IMR-90 (cell line): ENCODE results near the gene SLC2A10. TPM values are rescaled to one million over a fixed set of nuclear protein-coding genes. Genes with fewer than 3 reads are reported as not detected.

Source experiments
- ATAC-seq: fragments of 200-7000 bp; cut with Tn5 transposase; 2 replicates; pipeline ENCODE4 v1.9.1; 2020; ENCODE audit warnings: low read depth, mild to moderate bottlenecking, moderate library complexity
- BruUV-seq: library from RNA; stranded (reverse); fragments of 400-500 nt; replicated peaks from 2 replicates; lab custom pipeline; 2021; lab: Mats Ljungman, UMichigan
- CTCF ChIA-PET: fragments of 300-600 bp; formaldehyde crosslinking; extraction: SDS; loops from one replicate; lab custom pipeline; 2021; ENCODE audit warnings: antibody characterized with exemption; lab: Yijun Ruan, JAX
- POLR2A ChIA-PET: fragments of 300-600 bp; sonication (Branson Sonifier 250); formaldehyde crosslinking; loops from one replicate; lab custom pipeline; 2022; ENCODE audit warnings: antibody characterized with exemption; ENCODE audit not compliant: unreplicated experiment; lab: Charles Lee
- DNase-seq: peaks from one replicate; pipeline ENCODE4 v3.0.0; 2013
- H2AFZ ChIP-seq: replicated peaks from 2 replicates; pipeline ENCODE3; 2013; ENCODE audit warnings: low read length, mild to moderate bottlenecking; ENCODE audit not compliant: poor library complexity
- H2AK5ac ChIP-seq: 2 replicates; pipeline ENCODE4 v1.6.1; 2013; ENCODE audit warnings: low read depth, low read length, inconsistent platforms
- H2AK9ac ChIP-seq: replicated peaks from 2 replicates; pipeline ENCODE3; 2013; ENCODE audit warnings: mild to moderate bottlenecking, low read depth, low read length, moderate library complexity; ENCODE audit not compliant: poor library complexity
- H2BK120ac ChIP-seq: 2 replicates; pipeline ENCODE4 v1.6.1; 2013; ENCODE audit warnings: low read depth, low read length, inconsistent platforms
- H2BK15ac ChIP-seq: 3 replicates; pipeline ENCODE4 v1.6.1; 2013; ENCODE audit warnings: low read depth, low read length, inconsistent platforms
- H2BK20ac ChIP-seq: 2 replicates; pipeline ENCODE4 v1.6.1; 2013; ENCODE audit warnings: low read depth, mild to moderate bottlenecking, inconsistent platforms, low read length, moderate library complexity
- H2BK5ac ChIP-seq: 2 replicates; pipeline ENCODE4 v1.6.1; 2013; ENCODE audit warnings: mild to moderate bottlenecking, low read depth, low read length, inconsistent platforms; ENCODE audit not compliant: poor library complexity, severe bottlenecking
- H3K14ac ChIP-seq: replicated peaks from 2 replicates; pipeline ENCODE4 v1.6.1; 2013; ENCODE audit warnings: low read depth, low read length, inconsistent platforms
- H3K18ac ChIP-seq: 2 replicates; pipeline ENCODE4 v1.6.1; 2013; ENCODE audit warnings: low read depth, low read length, control low read depth
- H3K23ac ChIP-seq: 2 replicates; pipeline ENCODE4 v1.6.1; 2013; ENCODE audit warnings: low read depth, low read length, inconsistent platforms
- H3K27ac ChIP-seq: 2 replicates; pipeline ENCODE4 v1.5.1; 2013; ENCODE audit warnings: mild to moderate bottlenecking, control low read depth, low read length; ENCODE audit not compliant: insufficient read depth
- H3K27me3 ChIP-seq: 2 replicates; pipeline ENCODE4 v1.6.1; 2013; ENCODE audit warnings: low read length; ENCODE audit not compliant: control insufficient read depth, insufficient read depth
- H3K36me3 ChIP-seq: 2 replicates; pipeline ENCODE4 v1.6.1; 2013; ENCODE audit warnings: low read length, mixed read lengths; ENCODE audit not compliant: control insufficient read depth, insufficient read depth
- H3K4ac ChIP-seq: 2 replicates; pipeline ENCODE4 v1.6.1; 2013; ENCODE audit warnings: low read depth, low read length, inconsistent platforms
- H3K4me1 ChIP-seq: 2 replicates; pipeline ENCODE4 v1.6.1; 2013; ENCODE audit warnings: low read length, mixed read lengths; ENCODE audit not compliant: control insufficient read depth, insufficient read depth
- H3K4me2 ChIP-seq: 2 replicates; pipeline ENCODE4 v1.6.1; 2013; ENCODE audit warnings: low read depth, mild to moderate bottlenecking, control low read depth, low read length, moderate library complexity
- H3K4me3 ChIP-seq: 2 replicates; pipeline ENCODE4 v1.5.1; 2013; ENCODE audit warnings: low read depth, mild to moderate bottlenecking, control low read depth, low read length, moderate library complexity; ENCODE audit not compliant: insufficient read depth
- H3K56ac ChIP-seq: 2 replicates; pipeline ENCODE4 v1.6.1; 2013; ENCODE audit warnings: low read length, inconsistent platforms; ENCODE audit not compliant: insufficient read depth; ENCODE audit errors: extremely low read depth
- H3K79me1 ChIP-seq, 2 experiments: 2 replicates each; pipeline ENCODE4 v1.6.1; 2013; ENCODE audit warnings: low read length in 2 of 2, inconsistent platforms in 1 of 2, low read depth in 1 of 2
- H3K9ac ChIP-seq: 2 replicates; pipeline ENCODE4 v1.6.1; 2013; ENCODE audit warnings: low read depth, low read length, control low read depth
- H3K9me1 ChIP-seq: 2 replicates; pipeline ENCODE4 v1.6.1; 2013; ENCODE audit warnings: low read length, inconsistent platforms; ENCODE audit not compliant: insufficient read depth
- H3K9me3 ChIP-seq: 2 replicates; pipeline ENCODE4 v1.6.1; 2013; ENCODE audit warnings: low read length; ENCODE audit not compliant: control insufficient read depth, insufficient read depth
- H4K20me1 ChIP-seq: 2 replicates; pipeline ENCODE4 v1.6.1; 2013; ENCODE audit warnings: low read length, inconsistent platforms; ENCODE audit not compliant: insufficient read depth
- H4K5ac ChIP-seq: 2 replicates; pipeline ENCODE4 v1.6.1; 2013; ENCODE audit warnings: mild to moderate bottlenecking, low read depth, low read length, control low read depth
- H4K8ac ChIP-seq, 2 experiments: 2 replicates each; pipeline ENCODE4 v1.6.1; 2013; ENCODE audit warnings: low read depth in 2 of 2, low read length in 2 of 2, control low read depth in 1 of 2, inconsistent platforms in 1 of 2
- H4K91ac ChIP-seq: 2 replicates; pipeline ENCODE4 v1.6.1; 2013; ENCODE audit warnings: low read depth, low read length, inconsistent platforms; ENCODE audit not compliant: insufficient read depth
- BHLHE40 ChIP-seq: fragments of 150-350 bp; IDR thresholded peaks from 2 replicates; pipeline ENCODE4 v1.6.1; 2016; ENCODE audit warnings: mild to moderate bottlenecking, low read depth, low read length
- CEBPB ChIP-seq: IDR thresholded peaks from 2 replicates; pipeline ENCODE4 v1.6.1; 2012; ENCODE audit warnings: low read depth, low read length, improper control_type of control experiment
- ELK1 ChIP-seq: fragments of 150-350 bp; IDR thresholded peaks from 2 replicates; pipeline ENCODE4 v1.6.1; 2016; ENCODE audit warnings: low read depth, mild to moderate bottlenecking, low read length, moderate library complexity, borderline replicate concordance
- MAFK ChIP-seq: IDR thresholded peaks from 2 replicates; pipeline ENCODE4 v1.6.1; 2012; ENCODE audit warnings: low read depth, low read length, improper control_type of control experiment
- MAZ ChIP-seq: IDR thresholded peaks from 2 replicates; pipeline ENCODE4 v1.6.1; 2012; ENCODE audit warnings: low read depth, mild to moderate bottlenecking, low read length, improper control_type of control experiment, moderate library complexity, borderline replicate concordance
- MXI1 ChIP-seq: IDR thresholded peaks from 2 replicates; pipeline ENCODE4 v1.6.1; 2012; ENCODE audit warnings: low read depth, mild to moderate bottlenecking, low read length, moderate library complexity, borderline replicate concordance
- POLR2A ChIP-seq: IDR thresholded peaks from 2 replicates; pipeline ENCODE4 v1.6.1; 2012; ENCODE audit warnings: mild to moderate bottlenecking, low read depth, low read length
- RAD21 ChIP-seq: IDR thresholded peaks from 2 replicates; pipeline ENCODE4 v1.6.1; 2012; ENCODE audit warnings: low read length, improper control_type of control experiment
- RCOR1 ChIP-seq: IDR thresholded peaks from 2 replicates; pipeline ENCODE4 v1.6.1; 2012; ENCODE audit warnings: mild to moderate bottlenecking, low read length, improper control_type of control experiment; ENCODE audit not compliant: insufficient replicate concordance
- RFX5 ChIP-seq: IDR thresholded peaks from 2 replicates; pipeline ENCODE4 v1.8.0; 2012; ENCODE audit warnings: low read depth, mild to moderate bottlenecking, low read length, moderate library complexity
- SMC3 ChIP-seq: fragments of 150-350 bp; IDR thresholded peaks from 2 replicates; pipeline ENCODE4 v1.6.1; 2016; ENCODE audit warnings: low read depth, mild to moderate bottlenecking, antibody characterized with exemption, low read length, moderate library complexity
- WGBS, 2 experiments: methylation state at CpG; one replicate each; pipeline versions ENCODE4 v1.1.5 to v1.1.7; 2013; ENCODE audit warnings: missing lambda C conversion rate in 2 of 2; ENCODE audit not compliant: insufficient read length in 1 of 2; ENCODE audit errors: extremely low coverage in 2 of 2; 5-methylcytosine and 5-hydroxymethylcytosine counted together
- dilution Hi-C: fragments of 300-500 bp; cut with HindIII; formaldehyde crosslinking; loops from one replicate; pipeline ENCODE4 v1.14.3; 2018; ENCODE audit warnings: low sequenced_read_pairs; ENCODE audit not compliant: unreplicated experiment
- in situ Hi-C: fragments of 300-500 bp; cut with MboI; formaldehyde crosslinking; loops from 3 replicates; pipeline ENCODE4 v1.14.3; 2019; ENCODE audit warnings: low sequenced_read_pairs, inconsistent platforms, mixed read lengths
- intact Hi-C: fragments of 100-400 bp; cut with micrococcal nuclease; formaldehyde crosslinking; loops from 2 replicates; pipeline ENCODE4 v1.10.0; 2022
- polyA plus RNA-seq, 3 experiments: library from polyadenylated mRNA; depleted of rRNA; stranded (reverse); fragments of >200 nt; gene quantifications; 2 replicates each; pipeline ENCODE4 v1.2.3, GENCODE V29; 2012; ENCODE audit warnings: low replicate concordance in 1 of 3
- total RNA-seq: library from RNA; depleted of rRNA; stranded (reverse); fragments of >200 nt; gene quantifications from 2 replicates; pipeline ENCODE4 v1.2.3, GENCODE V29; 2012
- TF ChIP-seq, protein P1 (sequence below): fragments of 150-350 bp; IDR thresholded peaks from 2 replicates; pipeline ENCODE4 v1.6.1; 2017; ENCODE audit warnings: mild to moderate bottlenecking, antibody characterized with exemption, low read length, low read depth
- TF ChIP-seq, protein P2 (sequence below): conservative IDR thresholded peaks from 2 replicates; pipeline ENCODE4 v1.5.1; 2012; ENCODE audit warnings: mild to moderate bottlenecking, low read depth, low read length, improper control_type of control experiment

SLC2A10 gene
- total and polyA plus RNA-seq, 2 of the 4 experiments (the other 2 are of a cell fraction) = 15.2 to 22.0 TPM

- TF ChIP-seq BHLHE40 (no peak), POLR2A (no peak)
Measured at GRCh38 chr20:46708172-46708860, 1.1 kb upstream of the SLC2A10 start (continued).

- peak overlapping the region; percentile 99 for H2AFZ ChIP-seq
- H2BK5ac ChIP-seq = peak overlapping the region; percentile 73
- H3K56ac ChIP-seq = peak overlapping the region; percentile 59; the same call in 1 of the 2 replicates
- H3K4ac ChIP-seq = peak overlapping the region; percentile 98
- H4K91ac ChIP-seq = peak overlapping the region; percentile 99
- H3K23ac ChIP-seq = peak overlapping the region; percentile 83
- no peaks in the 10 kb centered on the region for H3K27me3 ChIP-seq
- H3K9ac ChIP-seq = peak overlapping the region; percentile 93
- H3K4me2 ChIP-seq = peak overlapping the region; percentile 49
- ChIA-PET POLR2A (no interaction called here), CTCF (no interaction called here)
- in situ Hi-C loops = no loop called here
- peak overlapping the region; percentile 100 for H4K5ac ChIP-seq
- BruUV-seq = no TSS peak
- peaks cover 3% of the 10 kb centered on the region for H3K9me3 ChIP-seq
- peaks cover 37% of the 10 kb centered on the region for H3K9me1 ChIP-seq
- H4K20me1 ChIP-seq = no peaks in the 10 kb centered on the region
- intact Hi-C loops = no loop called here
- 52% methylated on average over 9 of the region's 13 CpGs; no CpG with 5 or more reads in 1 of the 2 experiments for WGBS, 2 experiments
- H4K8ac ChIP-seq = peak overlapping the region; percentile 97 to 100
- ATAC-seq (peak; percentile 22), DNase-seq (no peak)
- peaks cover 4% of the 10 kb centered on the region; the same call in 1 of the 2 replicates for H3K36me3 ChIP-seq
- H3K79me1 ChIP-seq = peaks cover 31 to 49% of the 10 kb centered on the region in 2 experiments
- peak overlapping the region; percentile 96 for H3K18ac ChIP-seq
- H2BK20ac ChIP-seq = peak overlapping the region; percentile 90
- peak overlapping the region; percentile 92 for H2BK120ac ChIP-seq
- H2AK9ac ChIP-seq = peak overlapping the region; percentile 100
- H3K4me1 ChIP-seq = peaks cover 19% of the 10 kb centered on the region
- H2BK15ac ChIP-seq = peak overlapping the region; percentile 83
- H2AK5ac ChIP-seq = peak overlapping the region; percentile 99
- dilution Hi-C loops = no loop called here
- H3K27ac ChIP-seq = peak overlapping the region; percentile 89
- peak overlapping the region; percentile 55 for H3K4me3 ChIP-seq
- peak overlapping the region; percentile 94 for H3K14ac ChIP-seq
- TF ChIP-seq RAD21 (no peak), SMC3 (no peak), RFX5 (no peak), RCOR1 (no peak), MAFK (no peak), ELK1 (no peak), MAZ (no peak), MXI1 (no peak), CEBPB (no peak)
- TF ChIP-seq, protein P1, sequence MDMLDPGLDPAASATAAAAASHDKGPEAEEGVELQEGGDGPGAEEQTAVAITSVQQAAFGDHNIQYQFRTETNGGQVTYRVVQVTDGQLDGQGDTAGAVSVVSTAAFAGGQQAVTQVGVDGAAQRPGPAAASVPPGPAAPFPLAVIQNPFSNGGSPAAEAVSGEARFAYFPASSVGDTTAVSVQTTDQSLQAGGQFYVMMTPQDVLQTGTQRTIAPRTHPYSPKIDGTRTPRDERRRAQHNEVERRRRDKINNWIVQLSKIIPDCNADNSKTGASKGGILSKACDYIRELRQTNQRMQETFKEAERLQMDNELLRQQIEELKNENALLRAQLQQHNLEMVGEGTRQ = no peak
- TF ChIP-seq, protein P2, sequence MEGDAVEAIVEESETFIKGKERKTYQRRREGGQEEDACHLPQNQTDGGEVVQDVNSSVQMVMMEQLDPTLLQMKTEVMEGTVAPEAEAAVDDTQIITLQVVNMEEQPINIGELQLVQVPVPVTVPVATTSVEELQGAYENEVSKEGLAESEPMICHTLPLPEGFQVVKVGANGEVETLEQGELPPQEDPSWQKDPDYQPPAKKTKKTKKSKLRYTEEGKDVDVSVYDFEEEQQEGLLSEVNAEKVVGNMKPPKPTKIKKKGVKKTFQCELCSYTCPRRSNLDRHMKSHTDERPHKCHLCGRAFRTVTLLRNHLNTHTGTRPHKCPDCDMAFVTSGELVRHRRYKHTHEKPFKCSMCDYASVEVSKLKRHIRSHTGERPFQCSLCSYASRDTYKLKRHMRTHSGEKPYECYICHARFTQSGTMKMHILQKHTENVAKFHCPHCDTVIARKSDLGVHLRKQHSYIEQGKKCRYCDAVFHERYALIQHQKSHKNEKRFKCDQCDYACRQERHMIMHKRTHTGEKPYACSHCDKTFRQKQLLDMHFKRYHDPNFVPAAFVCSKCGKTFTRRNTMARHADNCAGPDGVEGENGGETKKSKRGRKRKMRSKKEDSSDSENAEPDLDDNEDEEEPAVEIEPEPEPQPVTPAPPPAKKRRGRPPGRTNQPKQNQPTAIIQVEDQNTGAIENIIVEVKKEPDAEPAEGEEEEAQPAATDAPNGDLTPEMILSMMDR = no peak
Measured at GRCh38 chr20:46709055-46709458, 392 bp upstream of the SLC2A10 start.
